ENCODE results near the gene PWWP2B.
A peak's percentile ranks its signal among the peaks of the same experiment; 100 is the strongest.
"Not testable (repeated sequence)": the region's sequence is repeated elsewhere in the genome, so short reads cannot be mapped to it uniquely, and the experiment has no call there.

The PWWP2B gene

DNA sequence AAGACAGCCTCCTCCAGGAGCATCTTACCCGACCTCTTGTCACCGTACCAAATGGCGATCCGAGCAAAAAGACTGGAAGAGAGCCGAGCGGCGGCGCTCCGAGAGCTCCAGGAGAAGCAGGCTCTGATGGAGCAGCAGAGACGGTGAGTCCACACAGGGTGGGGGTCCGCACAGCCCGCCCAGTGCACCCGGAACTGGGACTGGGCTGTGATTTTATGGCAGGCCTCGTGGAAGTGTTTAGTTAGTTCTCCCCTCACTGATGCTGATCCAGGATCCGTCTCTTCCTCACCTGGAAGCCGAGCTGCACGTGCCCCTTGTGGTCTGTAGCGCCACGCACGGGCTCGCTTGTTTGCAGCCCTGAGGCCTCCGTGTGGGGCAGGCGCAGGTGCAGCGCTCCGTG is 45.4 kb upstream of the PWWP2B start:
- no peak for DNase-seq (ENCODE audit: low read depth)
- H3K4me3 ChIP-seq (ENCODE audit: control insufficient read depth, low read depth, low read length): no peak overlapping the region
- TF ChIP-seq, protein P1, sequence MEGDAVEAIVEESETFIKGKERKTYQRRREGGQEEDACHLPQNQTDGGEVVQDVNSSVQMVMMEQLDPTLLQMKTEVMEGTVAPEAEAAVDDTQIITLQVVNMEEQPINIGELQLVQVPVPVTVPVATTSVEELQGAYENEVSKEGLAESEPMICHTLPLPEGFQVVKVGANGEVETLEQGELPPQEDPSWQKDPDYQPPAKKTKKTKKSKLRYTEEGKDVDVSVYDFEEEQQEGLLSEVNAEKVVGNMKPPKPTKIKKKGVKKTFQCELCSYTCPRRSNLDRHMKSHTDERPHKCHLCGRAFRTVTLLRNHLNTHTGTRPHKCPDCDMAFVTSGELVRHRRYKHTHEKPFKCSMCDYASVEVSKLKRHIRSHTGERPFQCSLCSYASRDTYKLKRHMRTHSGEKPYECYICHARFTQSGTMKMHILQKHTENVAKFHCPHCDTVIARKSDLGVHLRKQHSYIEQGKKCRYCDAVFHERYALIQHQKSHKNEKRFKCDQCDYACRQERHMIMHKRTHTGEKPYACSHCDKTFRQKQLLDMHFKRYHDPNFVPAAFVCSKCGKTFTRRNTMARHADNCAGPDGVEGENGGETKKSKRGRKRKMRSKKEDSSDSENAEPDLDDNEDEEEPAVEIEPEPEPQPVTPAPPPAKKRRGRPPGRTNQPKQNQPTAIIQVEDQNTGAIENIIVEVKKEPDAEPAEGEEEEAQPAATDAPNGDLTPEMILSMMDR (IDR thresholded peaks at IDR 0.05; ENCODE audit: control insufficient read depth, insufficient read depth, low read depth, low read length, missing control alignments): no peak

DNA sequence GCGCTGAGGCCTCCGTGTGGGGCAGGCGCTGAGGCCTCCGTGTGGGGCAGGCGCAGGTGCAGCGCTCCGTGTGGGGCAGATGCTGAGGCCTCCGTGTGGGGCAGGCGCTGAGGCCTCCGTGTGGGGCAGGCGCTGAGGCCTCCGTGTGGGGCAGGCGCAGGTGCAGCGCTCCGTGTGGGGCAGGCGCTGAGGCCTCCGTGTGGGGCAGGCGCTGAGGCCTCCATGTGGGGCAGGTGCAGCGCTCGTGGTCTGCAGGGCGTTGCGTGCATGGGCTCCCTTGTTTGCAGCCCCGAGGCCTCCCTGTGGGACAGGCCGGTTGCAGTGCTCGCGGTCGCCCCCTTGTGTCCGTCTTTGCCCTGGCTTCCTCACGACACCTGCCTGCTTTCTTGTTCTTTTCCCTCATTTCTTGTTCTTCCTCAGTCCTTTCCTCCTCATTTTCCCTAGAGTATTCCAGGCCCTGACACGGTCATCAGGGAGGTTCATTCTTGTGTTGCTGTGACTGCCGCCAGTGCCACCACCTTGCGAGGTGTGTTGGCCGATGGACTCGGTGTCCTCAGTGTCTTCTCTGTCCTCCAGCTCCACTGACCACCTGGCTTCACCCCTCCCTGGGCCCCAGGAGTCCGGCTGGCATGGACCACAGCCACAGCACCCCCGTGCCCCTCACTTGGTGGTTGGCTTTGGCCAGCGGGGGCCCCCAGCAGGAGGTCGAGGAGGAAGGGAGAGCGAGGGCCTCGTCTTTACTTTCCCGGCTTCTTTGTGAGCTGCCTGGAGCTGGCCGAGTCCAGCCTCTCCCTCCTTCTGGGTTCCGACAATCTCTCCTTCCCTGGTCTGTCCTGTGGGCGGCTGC is 44.3 kb upstream of the PWWP2B start:
- TF ChIP-seq, protein P1 (IDR thresholded peaks at IDR 0.05; ENCODE audit: control insufficient read depth, insufficient read depth, low read depth, low read length, missing control alignments): peak; percentile 86
- DNase-seq (ENCODE audit: low read depth); H3K4me3 ChIP-seq (ENCODE audit: control insufficient read depth, low read depth, low read length): not testable (repeated sequence)

- no peak overlapping the region for H3K4me3 ChIP-seq (ENCODE audit: control insufficient read depth, low read depth, low read length)
- no peak for DNase-seq (ENCODE audit: low read depth)
- TF ChIP-seq, protein P1 (IDR thresholded peaks at IDR 0.05; ENCODE audit: control insufficient read depth, insufficient read depth, low read depth, low read length, missing control alignments): no peak
These were observed 43.3 kb upstream of the PWWP2B start for GRCh38 chr10:132353456-132354355.

- no peak for DNase-seq (ENCODE audit: low read depth)
- H3K4me3 ChIP-seq (ENCODE audit: control insufficient read depth, low read depth, low read length): no peak overlapping the region
- TF ChIP-seq, protein P1 (IDR thresholded peaks at IDR 0.05; ENCODE audit: control insufficient read depth, insufficient read depth, low read depth, low read length, missing control alignments): no peak
These were observed 42.5 kb upstream of the PWWP2B start for GRCh38 chr10:132354356-132355094.

DNA sequence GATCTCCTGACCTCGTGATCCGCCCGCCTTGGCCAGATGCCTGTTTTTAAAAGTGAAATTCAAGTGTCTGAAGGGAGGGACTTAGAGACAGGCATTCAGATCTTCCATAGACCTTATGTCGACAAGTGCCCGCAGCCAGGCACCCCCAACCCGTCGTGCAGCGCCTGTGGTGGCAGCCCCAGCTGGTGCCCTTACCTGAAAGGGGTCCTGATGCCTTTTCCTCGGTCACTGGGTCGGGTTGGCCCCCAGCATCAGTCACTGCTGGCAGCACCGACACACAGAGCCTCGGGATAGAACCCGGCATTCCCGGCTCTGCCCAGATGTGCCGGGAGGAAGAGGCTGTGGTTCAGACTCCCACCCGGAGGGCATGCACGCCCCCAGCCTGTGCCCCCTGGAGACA is 41.7 kb upstream of the PWWP2B start:
- DNase-seq (ENCODE audit: low read depth): no peak
- no peak overlapping the region for H3K4me3 ChIP-seq (ENCODE audit: control insufficient read depth, low read depth, low read length)
- TF ChIP-seq, protein P1 (IDR thresholded peaks at IDR 0.05; ENCODE audit: control insufficient read depth, insufficient read depth, low read depth, low read length, missing control alignments): no peak

GRCh38 chr10:132355754-132356153 is 41.2 kb upstream of the PWWP2B start:
- TF ChIP-seq, protein P1 (IDR thresholded peaks at IDR 0.05; ENCODE audit: control insufficient read depth, insufficient read depth, low read depth, low read length, missing control alignments): no peak
- H3K4me3 ChIP-seq (ENCODE audit: control insufficient read depth, low read depth, low read length): no peak overlapping the region
- DNase-seq (ENCODE audit: low read depth): no peak
